H9 (cell line): ENCODE data around the gene AFMID. TPM values are rescaled to one million over a fixed set of nuclear protein-coding genes. Genes with fewer than 3 reads are reported as not detected.

ENCODE experiments used
- DNase-seq: peaks from one replicate; pipeline ENCODE4 v3.0.0-alpha.2; 2017
- H2AFZ ChIP-seq: one replicate; pipeline ENCODE4 v1.6.1; 2013; ENCODE audit warnings: mild to moderate bottlenecking, low read length, control low read depth, moderate library complexity
- H2AK5ac ChIP-seq: 2 replicates; pipeline ENCODE4 v1.6.1; 2013; ENCODE audit warnings: low read length, control low read depth, mixed read lengths; ENCODE audit not compliant: insufficient read length
- H2BK120ac ChIP-seq: one replicate; pipeline ENCODE4 v1.6.1; 2013; ENCODE audit warnings: low read depth, mild to moderate bottlenecking, low read length, control low read depth, inconsistent platforms; ENCODE audit not compliant: poor library complexity, severe bottlenecking
- H2BK12ac ChIP-seq: 2 replicates; pipeline ENCODE4 v1.6.1; 2013; ENCODE audit warnings: low read length, control low read depth, mixed read lengths, low read depth; ENCODE audit not compliant: insufficient read length
- H2BK15ac ChIP-seq: 2 replicates; pipeline ENCODE4 v1.6.1; 2013; ENCODE audit warnings: low read depth, low read length, control low read depth
- H2BK20ac ChIP-seq: one replicate; pipeline ENCODE4 v1.6.1; 2013; ENCODE audit warnings: low read depth, mild to moderate bottlenecking, low read length, control low read depth, inconsistent platforms; ENCODE audit not compliant: poor library complexity, severe bottlenecking
- H2BK5ac ChIP-seq: 2 replicates; pipeline ENCODE4 v1.6.1; 2013; ENCODE audit warnings: low read length, control low read depth, mixed read lengths; ENCODE audit not compliant: insufficient read length
- H3K14ac ChIP-seq: 2 replicates; pipeline ENCODE4 v1.6.1; 2013; ENCODE audit warnings: low read length, control low read depth; ENCODE audit not compliant: insufficient read depth
- H3K18ac ChIP-seq: 2 replicates; pipeline ENCODE4 v1.6.1; 2013; ENCODE audit warnings: low read depth, mild to moderate bottlenecking, mixed read lengths, low read length, control low read depth; ENCODE audit not compliant: insufficient read length
- H3K23ac ChIP-seq: 2 replicates; pipeline ENCODE4 v1.6.1; 2013; ENCODE audit warnings: low read length, control low read depth, mixed read lengths, low read depth; ENCODE audit not compliant: insufficient read length
- H3K23me2 ChIP-seq: 2 replicates; pipeline ENCODE4 v1.6.1; 2013; ENCODE audit warnings: low read depth, mild to moderate bottlenecking, mixed read lengths, low read length, control low read depth; ENCODE audit not compliant: insufficient read length, poor library complexity, severe bottlenecking
- H3K27ac ChIP-seq: 2 replicates; pipeline ENCODE4 v1.5.1; 2013; ENCODE audit warnings: low read length, control low read depth, mixed read lengths, low read depth; ENCODE audit not compliant: insufficient read length
- H3K27me3 ChIP-seq: 2 replicates; pipeline ENCODE4 v1.6.1; 2013; ENCODE audit warnings: low read length, control low read depth, inconsistent platforms; ENCODE audit not compliant: insufficient read depth
- H3K4ac ChIP-seq: 2 replicates; pipeline ENCODE4 v1.6.1; 2013; ENCODE audit warnings: low read depth, mild to moderate bottlenecking, control low read depth, inconsistent platforms, low read length, moderate library complexity
- H3K4me1 ChIP-seq: 2 replicates; pipeline ENCODE4 v1.6.1; 2013; ENCODE audit warnings: low read length, control low read depth, inconsistent platforms; ENCODE audit not compliant: insufficient read depth
- H3K4me2 ChIP-seq: 2 replicates; pipeline ENCODE4 v1.6.1; 2013; ENCODE audit warnings: low read length, control low read depth, mixed read lengths; ENCODE audit not compliant: insufficient read length, insufficient read depth
- H3K56ac ChIP-seq: 2 replicates; pipeline ENCODE4 v1.6.1; 2013; ENCODE audit warnings: low read depth, mild to moderate bottlenecking, mixed read lengths, low read length, control low read depth; ENCODE audit not compliant: insufficient read length
- H3K79me1 ChIP-seq: 2 replicates; pipeline ENCODE4 v1.6.1; 2013; ENCODE audit warnings: low read depth, mild to moderate bottlenecking, moderate library complexity, low read length, control low read depth, inconsistent platforms; ENCODE audit not compliant: insufficient read depth, poor library complexity, severe bottlenecking
- H3K79me2 ChIP-seq: 2 replicates; pipeline ENCODE4 v1.6.1; 2013; ENCODE audit warnings: low read length, control low read depth, inconsistent platforms; ENCODE audit not compliant: insufficient read depth
- H3K9ac ChIP-seq: 2 replicates; pipeline ENCODE4 v1.6.1; 2013; ENCODE audit warnings: low read length, control low read depth, mixed read lengths; ENCODE audit not compliant: insufficient read length; ENCODE audit errors: extremely low read depth
- H3K9me3 ChIP-seq: one replicate; pipeline ENCODE4 v1.6.1; 2013; ENCODE audit warnings: low read depth, low read length, inconsistent platforms; ENCODE audit not compliant: control insufficient read depth
- H3T11ph ChIP-seq: one replicate; pipeline ENCODE4 v1.6.1; 2013; ENCODE audit warnings: mild to moderate bottlenecking, low read length, control low read depth, inconsistent platforms
- H4K20me1 ChIP-seq: one replicate; pipeline ENCODE4 v1.6.1; 2013; ENCODE audit not compliant: control insufficient read depth, insufficient read length, insufficient read depth
- H4K5ac ChIP-seq: 2 replicates; pipeline ENCODE4 v1.6.1; 2013; ENCODE audit warnings: low read depth, mild to moderate bottlenecking, mixed read lengths, low read length, control low read depth; ENCODE audit not compliant: insufficient read length
- H4K8ac ChIP-seq: replicated peaks from 2 replicates; pipeline ENCODE4 v1.6.1; 2013; ENCODE audit warnings: low read length, control low read depth, mixed read lengths, low read depth; ENCODE audit not compliant: insufficient read length
- H4K91ac ChIP-seq: 2 replicates; pipeline ENCODE4 v1.6.1; 2013; ENCODE audit warnings: low read depth, mild to moderate bottlenecking, moderate library complexity, mixed read lengths, low read length, control low read depth; ENCODE audit not compliant: insufficient read length
- H3K27ac Mint-ChIP-seq, 3 experiments: 2 replicates in 2 of 3; 3 replicates in 1 of 3; pipeline ENCODE4 v1.8.0; 2020 to 2021; ENCODE audit warnings: mixed read lengths in 3 of 3, mild to moderate bottlenecking in 1 of 3, moderate library complexity in 1 of 3
- H3K27me3 Mint-ChIP-seq: 2 replicates; pipeline ENCODE4 v1.8.0; 2021; ENCODE audit warnings: low read depth, mild to moderate bottlenecking, moderate library complexity, mixed read lengths
- H3K36me3 Mint-ChIP-seq, 3 experiments: 2 replicates in 2 of 3; 3 replicates in 1 of 3; pipeline ENCODE4 v1.8.0; 2020 to 2021; ENCODE audit warnings: low read depth in 3 of 3, mixed read lengths in 3 of 3; ENCODE audit not compliant: insufficient read depth in 1 of 3
- H3K4me1 Mint-ChIP-seq, 2 experiments: 2 replicates each; pipeline ENCODE4 v1.8.0; 2020; ENCODE audit warnings: mixed read lengths in 2 of 2
- H3K4me3 Mint-ChIP-seq, 2 experiments: 2 replicates in 1 of 2; 3 replicates in 1 of 2; pipeline ENCODE4 v1.8.0; 2020 to 2021; ENCODE audit warnings: mild to moderate bottlenecking in 2 of 2, mixed read lengths in 2 of 2, moderate library complexity in 1 of 2
- H3K9me3 Mint-ChIP-seq, 2 experiments: 2 replicates in 1 of 2; 3 replicates in 1 of 2; pipeline ENCODE4 v1.8.0; 2020; ENCODE audit warnings: mild to moderate bottlenecking in 2 of 2, mixed read lengths in 2 of 2, moderate library complexity in 1 of 2
- CTCF ChIP-seq: fragments of 200-600 bp; sonication (generic); conservative IDR thresholded peaks from 3 replicates; pipeline ENCODE4 v1.8.0; 2021; ENCODE audit warnings: antibody characterized with exemption, mild to moderate bottlenecking
- WGBS: extraction: QIAGEN DNeasy Blood & Tissue Kit; methylation state at CpG from one replicate; pipeline ENCODE4 v1.1.7; 2013; ENCODE audit warnings: missing lambda C conversion rate, low lambda C conversion rate, mixed read lengths; ENCODE audit not compliant: insufficient read length; ENCODE audit errors: extremely low coverage; 5-methylcytosine and 5-hydroxymethylcytosine counted together
- total RNA-seq: library from RNA; stranded (reverse); gene quantifications from 2 replicates; pipeline ENCODE4 v1.2.1, GENCODE V29; 2021

The AFMID gene
- total RNA-seq, 1 experiment from 2014 or later: 64.1 TPM

GRCh38 chr17:78176548-78177025 lies 10.6 kb upstream of the AFMID start:
- no peak overlapping the region for H3K23ac ChIP-seq
- H3K27ac Mint-ChIP-seq: peak overlapping the region in 1 of 3 experiments; percentile 57; a peak in 1 of 7 replicates
- H4K91ac ChIP-seq: no peak overlapping the region
- no peak overlapping the region for H2BK5ac ChIP-seq
- no peak overlapping the region for H3K9ac ChIP-seq
- H2AFZ ChIP-seq: no peak overlapping the region
- no peaks in the 10 kb centered on the region for H4K20me1 ChIP-seq
- H3K4me3 Mint-ChIP-seq: no peak overlapping the region
- no peak overlapping the region for H3K18ac ChIP-seq
- no peaks in the 10 kb centered on the region for H3K79me2 ChIP-seq
- no peaks in the 10 kb centered on the region for H3K9me3 ChIP-seq
- H3K36me3 Mint-ChIP-seq: peaks cover 49 to 79% (median 73%) of the 10 kb centered on the region in 3 experiments
- no peak overlapping the region for H2BK20ac ChIP-seq
- no peaks in the 10 kb centered on the region for H3K27me3 ChIP-seq
- H2BK120ac ChIP-seq: no peak overlapping the region
- peak; percentile 94 for TF ChIP-seq CTCF
- H4K5ac ChIP-seq: no peak overlapping the region
- H3K56ac ChIP-seq: no peak overlapping the region
- WGBS: no CpG with 5 or more reads among the region's 14 CpGs
- no peak overlapping the region for H3K4ac ChIP-seq
- H3K9me3 Mint-ChIP-seq: no peaks in the 10 kb centered on the region; a peak in 1 of 5 replicates
- H3K4me2 ChIP-seq: no peak overlapping the region
- H4K8ac ChIP-seq: no peak overlapping the region
- peak; percentile 91 for DNase-seq
- H3K4me1 Mint-ChIP-seq: peaks cover 26 to 41% of the 10 kb centered on the region in 2 experiments
- no peak overlapping the region for H2BK15ac ChIP-seq
- H3K27me3 Mint-ChIP-seq: no peaks in the 10 kb centered on the region; the same call in 1 of the 2 replicates
- no peak overlapping the region for H3K27ac ChIP-seq
- no peak overlapping the region for H3T11ph ChIP-seq
- H3K79me1 ChIP-seq: no peaks in the 10 kb centered on the region
- no peaks in the 10 kb centered on the region; the same call in 1 of the 2 replicates for H3K4me1 ChIP-seq
- no peak overlapping the region for H2BK12ac ChIP-seq
- H3K14ac ChIP-seq: no peak overlapping the region
- H3K23me2 ChIP-seq: no peaks in the 10 kb centered on the region
- H2AK5ac ChIP-seq: no peak overlapping the region
